ENCODE results near the gene FMC1. TPM values are rescaled to one million over a fixed set of nuclear protein-coding genes. Genes with fewer than 3 reads are reported as not detected.
A peak's percentile ranks its signal among the peaks of the same experiment; 100 is the strongest.

Gene FMC1
- total and polyA plus RNA-seq, 4 experiments from 2014 or later = 6.7 to 66.8 (median 30.2) TPM

DNA sequence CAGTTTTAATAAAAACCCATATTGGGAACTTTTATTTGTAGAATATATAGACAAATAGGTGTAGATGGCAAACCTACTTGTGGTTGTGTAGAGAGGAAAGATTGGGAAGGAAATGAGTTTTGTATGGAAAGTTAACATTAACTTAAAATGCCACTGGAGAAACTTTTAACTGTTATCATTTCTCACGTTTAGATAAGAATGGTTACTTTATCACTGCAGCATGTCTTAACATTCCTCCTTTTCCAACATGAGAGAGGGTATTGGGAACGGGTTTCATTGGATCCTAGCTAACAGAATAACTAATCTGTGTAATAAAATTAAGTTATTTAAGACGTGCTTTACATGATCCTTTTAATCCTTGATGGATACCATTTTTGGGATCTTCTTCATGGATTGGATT, 20.4 kb downstream of the FMC1 start:
- H3K27ac ChIP-seq (ENCODE audit: low read depth, low read length) = peak overlapping the region; percentile 98
- ChIA-PET POLR2A (ENCODE audit: partially characterized antibody) (interaction anchor here (0.7 kb wide), 1 partner anchor 9 kb away, joined by 3 read pairs; no protein-coding TSS in a partner anchor), CTCF (ENCODE audit: partially characterized antibody) (no interaction called here)
- H3K36me3 ChIP-seq (ENCODE audit: insufficient read depth, low read length) = no peaks in the 10 kb centered on the region
- Mint-ChIP-seq H3K9me3 (no peaks in the 10 kb centered on the region), H3K27ac (peak overlapping the region in 5 of 7 donors; percentile 82 to 99 (median 99)), H3K4me3 (peak overlapping the region; percentile 76 to 100 (median 98)), H3K36me3 (peaks cover 16 to 48% of the 10 kb centered on the region in 2 donors), H3K4me1 (peaks cover 31 to 84% (median 52%) of the 10 kb centered on the region in 4 donors), H3K27me3 (no peaks in the 10 kb centered on the region)
- peaks cover 66% of the 10 kb centered on the region for H3K4me1 ChIP-seq (ENCODE audit: insufficient read depth, low read length)
- H3K9me3 ChIP-seq (ENCODE audit: control insufficient read depth in 1 of 2, low read length in 2 of 2) = no peaks in the 10 kb centered on the region
- intact Hi-C loops (cut with micrococcal nuclease) = loop anchor here (5.0 kb wide), 1 partner anchor 816 kb away; the partner anchor contains the start of gene KDM7A
- H3K4me3 ChIP-seq (ENCODE audit: low read length in 2 of 2) = peak overlapping the region; percentile 84 to 90
- DNase-seq = no peak
- H3K27me3 ChIP-seq (ENCODE audit: insufficient read depth, low read length) = no peaks in the 10 kb centered on the region

- ChIA-PET CTCF (ENCODE audit: partially characterized antibody) (no interaction called here), POLR2A (ENCODE audit: partially characterized antibody) (no interaction called here)
- H3K27me3 Mint-ChIP-seq = no peaks in the 10 kb centered on the region
- H3K4me1 Mint-ChIP-seq = peaks cover 32 to 81% (median 53%) of the 10 kb centered on the region in 4 donors
- peaks cover 17 to 50% of the 10 kb centered on the region in 2 donors for H3K36me3 Mint-ChIP-seq
- Histone ChIP-seq H3K27me3 (ENCODE audit: insufficient read depth, low read length) (no peaks in the 10 kb centered on the region), H3K27ac (ENCODE audit: low read depth, low read length) (no peak overlapping the region), H3K36me3 (ENCODE audit: insufficient read depth, low read length) (no peaks in the 10 kb centered on the region), H3K9me3 (ENCODE audit: control insufficient read depth in 1 of 2, low read length in 2 of 2) (no peaks in the 10 kb centered on the region), H3K4me3 (ENCODE audit: low read length in 2 of 2) (no peak overlapping the region), H3K4me1 (ENCODE audit: insufficient read depth, low read length) (peaks cover 72% of the 10 kb centered on the region)
- peak overlapping the region in 3 of 7 donors; percentile 33 to 99 (median 86) for H3K27ac Mint-ChIP-seq
- intact Hi-C loops (cut with micrococcal nuclease) = loop anchor here (5.0 kb wide), 1 partner anchor 815 kb away; the partner anchor contains the start of gene KDM7A
- peak overlapping the region in 5 of 8 donors; percentile 60 to 77 (median 65) for H3K4me3 Mint-ChIP-seq
- no peak for DNase-seq
- no peaks in the 10 kb centered on the region for H3K9me3 Mint-ChIP-seq
Measured at GRCh38 chr7:139362302-139362701, 21.2 kb downstream of the FMC1 start.

- intact Hi-C loops (cut with micrococcal nuclease) = loop anchor here (5.0 kb wide), 1 partner anchor 814 kb away; the partner anchor contains the start of gene KDM7A
- H3K27ac ChIP-seq (ENCODE audit: low read depth, low read length) = no peak overlapping the region
- ChIA-PET CTCF (ENCODE audit: partially characterized antibody) (no interaction called here), POLR2A (ENCODE audit: partially characterized antibody) (interaction anchor here (1.7 kb wide), 1 partner anchor 23 kb away, joined by 7 read pairs; no protein-coding TSS in a partner anchor)
- Mint-ChIP-seq H3K4me1 (peaks cover 38 to 87% (median 58%) of the 10 kb centered on the region in 4 donors), H3K4me3 (peak overlapping the region; percentile 1 to 77 (median 48)), H3K9me3 (no peaks in the 10 kb centered on the region), H3K36me3 (peaks cover 22 to 56% of the 10 kb centered on the region in 2 donors), H3K27ac (peak overlapping the region in 5 of 7 donors; percentile 81 to 99 (median 83)), H3K27me3 (no peaks in the 10 kb centered on the region)
- no peaks in the 10 kb centered on the region for H3K9me3 ChIP-seq (ENCODE audit: control insufficient read depth in 1 of 2, low read length in 2 of 2)
- peak in 1 of 5 donors; percentile 33 for DNase-seq
- no peaks in the 10 kb centered on the region for H3K27me3 ChIP-seq (ENCODE audit: insufficient read depth, low read length)
- no peak overlapping the region for H3K4me3 ChIP-seq (ENCODE audit: low read length in 2 of 2)
- no peaks in the 10 kb centered on the region for H3K36me3 ChIP-seq (ENCODE audit: insufficient read depth, low read length)
- H3K4me1 ChIP-seq (ENCODE audit: insufficient read depth, low read length) = peaks cover 76% of the 10 kb centered on the region
Measured at GRCh38 chr7:139362981-139363380, 21.8 kb downstream of the FMC1 start.

- no peak overlapping the region for H3K27ac ChIP-seq (ENCODE audit: low read depth, low read length)
- H3K4me3 Mint-ChIP-seq = peak overlapping the region in 1 of 8 donors; percentile 4
Measured at GRCh38 chr7:139365336-139365735, 24.2 kb downstream of the FMC1 start.

GRCh38 chr7:139366400-139366799, 25.3 kb downstream of the FMC1 start:
- H3K27me3 ChIP-seq (ENCODE audit: insufficient read depth, low read length) = no peaks in the 10 kb centered on the region
- no peak overlapping the region for H3K4me3 ChIP-seq (ENCODE audit: low read length in 2 of 2)
- POLR2A ChIA-PET (ENCODE audit: partially characterized antibody) = no interaction called here
- peaks cover 53 to 86% (median 69%) of the 10 kb centered on the region in 4 donors for H3K4me1 Mint-ChIP-seq
- H3K4me3 Mint-ChIP-seq = peak overlapping the region in 2 of 8 donors; percentile 22 to 25
- DNase-seq = no peak
- H3K27ac Mint-ChIP-seq = peak overlapping the region in 2 of 7 donors; percentile 40 to 41
- H3K9me3 Mint-ChIP-seq = no peaks in the 10 kb centered on the region
- intact Hi-C loops (cut with micrococcal nuclease) = no loop called here
- H3K36me3 Mint-ChIP-seq = peaks cover 30 to 52% of the 10 kb centered on the region in 2 donors
- H3K36me3 ChIP-seq (ENCODE audit: insufficient read depth, low read length) = no peaks in the 10 kb centered on the region
- H3K4me1 ChIP-seq (ENCODE audit: insufficient read depth, low read length) = peaks cover 94% of the 10 kb centered on the region
- H3K9me3 ChIP-seq (ENCODE audit: control insufficient read depth in 1 of 2, low read length in 2 of 2) = no peaks in the 10 kb centered on the region
- CTCF ChIA-PET (ENCODE audit: partially characterized antibody) = no interaction called here
- H3K27me3 Mint-ChIP-seq = no peaks in the 10 kb centered on the region
- H3K27ac ChIP-seq (ENCODE audit: low read depth, low read length) = no peak overlapping the region

More at GRCh38 chr7:139365336-139365735, 24.2 kb downstream of the FMC1 start:
- peaks cover 47 to 86% (median 67%) of the 10 kb centered on the region in 4 donors for H3K4me1 Mint-ChIP-seq
- H3K27me3 Mint-ChIP-seq = no peaks in the 10 kb centered on the region
- H3K9me3 Mint-ChIP-seq = no peaks in the 10 kb centered on the region
- no peaks in the 10 kb centered on the region for H3K9me3 ChIP-seq (ENCODE audit: control insufficient read depth in 1 of 2, low read length in 2 of 2)
- no peaks in the 10 kb centered on the region for H3K27me3 ChIP-seq (ENCODE audit: insufficient read depth, low read length)
- peak overlapping the region in 4 of 7 donors; percentile 26 to 80 (median 36) for H3K27ac Mint-ChIP-seq
- no peak for DNase-seq
- peaks cover 30 to 55% of the 10 kb centered on the region in 2 donors for H3K36me3 Mint-ChIP-seq
- CTCF ChIA-PET (ENCODE audit: partially characterized antibody) = no interaction called here
- H3K4me3 ChIP-seq (ENCODE audit: low read length in 2 of 2) = no peak overlapping the region
- H3K4me1 ChIP-seq (ENCODE audit: insufficient read depth, low read length) = peaks cover 91% of the 10 kb centered on the region
- H3K36me3 ChIP-seq (ENCODE audit: insufficient read depth, low read length) = no peaks in the 10 kb centered on the region
- POLR2A ChIA-PET (ENCODE audit: partially characterized antibody) = interaction anchor here (1.2 kb wide), 1 partner anchor 29 kb away, joined by 3 read pairs; no protein-coding TSS in a partner anchor
- intact Hi-C loops (cut with micrococcal nuclease) = no loop called here

DNA sequence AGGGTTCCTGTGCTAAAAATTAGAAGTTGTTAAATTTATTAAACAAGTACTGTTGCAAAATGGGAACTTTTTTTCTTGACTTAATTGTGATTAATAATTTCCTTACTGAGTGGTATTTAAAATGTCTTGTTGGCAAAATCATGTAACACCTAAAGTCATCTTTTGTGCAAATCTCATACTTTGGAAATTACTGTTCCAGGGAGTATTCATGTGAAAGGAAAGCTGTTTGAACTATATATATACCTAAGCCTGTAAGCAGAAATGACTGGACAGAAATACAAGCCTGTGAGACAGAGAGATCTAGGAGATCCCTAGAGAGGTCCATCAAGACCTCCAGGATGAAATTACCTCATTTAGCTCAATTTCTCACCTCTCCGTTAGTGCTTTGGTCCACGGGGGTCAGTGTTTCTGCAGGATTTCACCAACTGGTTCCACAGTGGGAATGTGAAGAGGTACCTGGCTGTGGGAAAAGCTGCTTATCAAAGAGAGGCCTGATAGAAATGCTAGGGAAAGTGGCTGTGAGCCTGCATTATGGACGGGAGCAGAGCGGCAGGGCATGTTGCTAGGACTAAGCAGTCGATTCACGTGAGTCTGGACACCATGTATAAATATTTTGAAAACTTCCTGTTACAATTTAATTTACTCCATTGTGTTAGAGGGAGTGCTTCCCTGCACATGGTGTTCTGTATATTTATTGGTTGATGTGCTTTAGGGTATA, 26.5 kb downstream of the FMC1 start:
- Mint-ChIP-seq H3K36me3 (peaks cover 30 to 54% of the 10 kb centered on the region in 2 donors), H3K9me3 (no peaks in the 10 kb centered on the region), H3K4me3 (peak overlapping the region in 1 of 8 donors; percentile 7), H3K4me1 (peaks cover 54 to 85% (median 71%) of the 10 kb centered on the region in 4 donors), H3K27me3 (no peaks in the 10 kb centered on the region), H3K27ac (peak overlapping the region in 1 of 7 donors; percentile 53)
- DNase-seq = no peak
- ChIA-PET CTCF (ENCODE audit: partially characterized antibody) (no interaction called here), POLR2A (ENCODE audit: partially characterized antibody) (interaction anchor here (0.7 kb wide), 1 partner anchor 27 kb away, joined by 3 read pairs; no protein-coding TSS in a partner anchor)
- H3K9me3 ChIP-seq (ENCODE audit: control insufficient read depth in 1 of 2, low read length in 2 of 2) = no peaks in the 10 kb centered on the region
- H3K4me1 ChIP-seq (ENCODE audit: insufficient read depth, low read length) = peaks cover 88% of the 10 kb centered on the region
- no peaks in the 10 kb centered on the region for H3K27me3 ChIP-seq (ENCODE audit: insufficient read depth, low read length)
- no peaks in the 10 kb centered on the region for H3K36me3 ChIP-seq (ENCODE audit: insufficient read depth, low read length)
- no peak overlapping the region for H3K4me3 ChIP-seq (ENCODE audit: low read length in 2 of 2)
- intact Hi-C loops (cut with micrococcal nuclease) = no loop called here
- H3K27ac ChIP-seq (ENCODE audit: low read depth, low read length) = no peak overlapping the region
